NCI-H1694 (cell line): ENCODE data around the gene AKR1C2.
"Not testable (repeated sequence)": the region's sequence is repeated elsewhere in the genome, so short reads cannot be mapped to it uniquely, and the experiment has no call there.

Source experiments
- DNase-seq: peaks from one replicate; lab custom pipeline; 2025; lab: John Stamatoyannopoulos, UW

Gene AKR1C2

DNA sequence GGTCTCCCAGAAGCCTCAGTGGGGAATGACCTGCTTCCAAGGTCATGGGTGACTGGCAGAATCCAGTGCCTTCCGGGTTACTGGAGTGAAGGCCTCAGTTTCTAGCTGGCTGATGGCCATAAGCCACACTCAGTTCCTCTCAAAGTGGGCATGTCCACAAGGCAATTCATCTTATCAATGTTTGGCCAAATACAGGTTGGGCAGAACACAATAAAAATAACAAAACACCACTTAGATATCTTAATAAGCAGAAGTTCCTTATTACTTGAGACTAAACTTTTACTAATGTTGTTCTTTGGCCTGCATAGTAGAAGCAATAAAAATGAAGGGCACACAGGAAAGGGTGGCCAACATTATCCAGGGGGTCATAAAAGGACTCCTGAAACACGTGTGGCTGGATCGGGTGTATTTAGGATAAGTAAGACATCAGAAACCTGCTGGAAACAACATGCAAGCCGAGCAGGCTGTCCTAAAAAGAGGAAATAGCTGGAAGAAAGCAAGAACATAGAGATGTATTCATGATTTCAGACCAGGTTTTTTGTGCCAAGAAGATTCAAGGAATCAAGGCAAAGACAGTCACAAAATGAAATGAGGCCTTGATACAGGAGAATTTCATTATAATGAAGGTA, 19.6 kb upstream of the AKR1C2 start:
- DNase-seq: no peak

DNA sequence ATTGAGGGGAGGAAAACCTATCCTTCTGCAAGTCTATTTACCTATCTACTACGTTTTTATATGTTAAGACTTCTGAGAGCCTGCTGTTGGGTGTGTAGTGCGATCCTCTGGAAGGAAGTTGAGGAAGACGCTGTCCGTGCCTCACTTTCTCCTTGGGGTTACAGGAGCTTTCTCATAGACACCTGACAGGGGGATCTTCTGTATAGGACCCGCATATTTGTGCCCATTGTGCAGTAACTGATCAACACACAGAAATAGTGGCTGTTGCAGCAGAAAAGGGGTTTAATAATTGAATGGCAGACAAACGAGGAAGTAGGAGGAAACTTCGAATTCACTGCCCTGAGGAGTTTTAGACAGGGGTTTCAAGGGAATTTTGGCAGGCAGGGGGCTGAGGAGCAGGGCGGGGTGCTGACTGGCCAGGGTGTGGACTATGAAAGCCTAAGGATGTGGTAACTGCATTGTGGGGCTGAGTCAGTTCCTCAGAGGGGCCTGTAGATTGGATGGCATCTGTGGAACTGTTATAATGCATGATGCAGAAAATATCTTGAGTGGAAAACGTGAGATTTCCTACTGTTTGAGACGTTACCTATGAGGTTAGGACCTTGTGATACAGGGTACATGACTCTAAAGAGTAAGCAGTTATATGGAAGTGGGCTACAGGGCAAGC, 18.1 kb upstream of the AKR1C2 start:
- not testable (repeated sequence) for DNase-seq

DNA sequence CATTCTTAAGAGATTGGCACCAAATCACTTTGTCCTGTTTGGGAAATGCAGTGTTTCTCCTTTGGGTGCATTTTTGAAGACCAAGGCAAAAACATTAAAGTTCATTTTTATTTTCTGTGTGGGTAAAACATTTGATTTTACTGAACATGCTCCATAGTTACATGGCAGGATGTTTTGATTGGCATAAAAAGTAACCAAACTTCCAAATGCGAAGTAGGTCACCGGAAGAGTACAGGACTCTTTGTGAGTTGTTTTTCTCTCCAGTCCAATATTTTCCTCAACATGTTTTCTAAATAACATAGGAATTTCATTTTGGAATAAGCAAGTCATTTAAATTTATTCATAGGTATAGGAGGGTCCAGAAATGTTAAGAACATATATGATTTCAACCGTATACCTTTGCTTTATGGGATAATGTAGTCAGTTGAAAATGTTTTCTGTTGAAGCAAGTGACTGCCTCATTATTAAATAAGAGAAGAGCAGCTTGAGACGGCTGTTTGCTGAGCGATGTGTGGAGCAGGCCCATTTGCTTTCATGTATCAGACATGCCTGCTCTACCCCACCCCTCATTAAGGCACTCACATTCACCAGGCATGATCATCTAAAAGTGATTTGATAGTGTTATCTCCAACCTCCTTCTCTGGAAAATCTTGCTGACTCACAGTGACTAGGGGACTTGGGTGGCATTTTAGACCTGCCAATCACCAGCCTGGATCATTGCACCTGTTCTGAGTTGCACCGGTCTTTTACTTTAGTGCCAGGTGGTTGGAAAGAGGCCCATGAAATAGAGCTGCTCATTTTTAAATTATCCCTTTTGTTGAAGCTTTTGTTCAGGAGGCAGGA, 16.3 kb upstream of the AKR1C2 start:
- not testable (repeated sequence) for DNase-seq

- DNase-seq: not testable (repeated sequence)
Observed at GRCh38 chr10:5018671-5019277, 15.1 kb upstream of the AKR1C2 start.

GRCh38 chr10:5018134-5018533, 14.5 kb upstream of the AKR1C2 start:
- DNase-seq: no peak

GRCh38 chr10:5014936-5015335, 11.3 kb upstream of the AKR1C2 start:
- DNase-seq: no peak

DNA sequence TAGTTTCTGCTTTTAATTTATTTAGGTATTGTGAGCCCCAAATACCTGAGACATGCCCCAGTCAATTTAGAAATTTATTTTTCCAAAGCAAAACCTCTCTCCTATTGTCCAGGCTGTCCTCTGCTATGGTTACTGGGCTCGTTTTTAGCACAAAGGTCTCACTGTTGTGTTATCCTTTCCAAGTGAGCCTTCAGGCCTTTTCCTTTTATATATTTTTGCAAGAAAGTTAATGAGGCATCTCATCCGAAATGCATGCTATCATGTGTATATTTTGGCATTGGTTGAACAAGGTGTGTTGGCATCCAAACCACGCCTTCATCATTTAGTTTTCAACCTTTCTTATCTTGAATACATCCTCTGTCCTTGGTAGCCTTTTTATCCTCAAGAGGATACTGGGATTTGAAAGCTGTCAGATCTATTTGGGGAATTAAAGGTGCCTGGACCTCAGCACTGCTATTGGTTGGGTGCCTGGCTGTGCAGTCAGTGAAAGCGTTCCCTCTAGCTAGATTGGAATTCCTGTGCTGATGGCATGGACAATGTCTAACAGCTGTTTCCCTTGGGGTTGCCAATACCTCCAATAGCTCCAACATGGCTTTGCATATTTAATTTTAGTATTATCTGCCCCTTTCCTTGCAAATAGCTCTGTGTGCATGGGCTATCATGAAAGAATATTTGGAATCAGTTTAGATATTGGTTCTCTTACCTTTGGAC, 10.7 kb upstream of the AKR1C2 start:
- not testable (repeated sequence) for DNase-seq

- DNase-seq: no peak
Observed at GRCh38 chr10:5013385-5013784, 9.7 kb upstream of the AKR1C2 start.

DNA sequence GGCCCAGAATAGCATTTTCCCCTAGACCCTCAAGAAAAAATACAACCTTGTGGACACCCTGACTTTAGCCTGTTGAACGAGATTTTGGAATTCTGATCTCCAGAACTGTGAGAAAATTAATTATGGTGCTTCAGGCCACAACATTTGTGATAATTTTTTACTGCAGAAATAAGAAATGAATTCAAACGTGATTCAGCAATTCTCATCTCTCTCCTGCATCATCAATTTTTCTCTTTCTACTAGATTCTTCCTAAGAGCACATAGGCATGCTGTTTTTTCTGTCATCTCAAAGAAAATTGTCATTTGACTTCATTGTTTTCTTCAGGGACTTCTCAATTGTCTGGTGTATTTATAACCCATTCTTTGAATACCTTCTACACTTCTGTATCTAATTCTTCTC, 8.9 kb upstream of the AKR1C2 start:
- no peak for DNase-seq

DNA sequence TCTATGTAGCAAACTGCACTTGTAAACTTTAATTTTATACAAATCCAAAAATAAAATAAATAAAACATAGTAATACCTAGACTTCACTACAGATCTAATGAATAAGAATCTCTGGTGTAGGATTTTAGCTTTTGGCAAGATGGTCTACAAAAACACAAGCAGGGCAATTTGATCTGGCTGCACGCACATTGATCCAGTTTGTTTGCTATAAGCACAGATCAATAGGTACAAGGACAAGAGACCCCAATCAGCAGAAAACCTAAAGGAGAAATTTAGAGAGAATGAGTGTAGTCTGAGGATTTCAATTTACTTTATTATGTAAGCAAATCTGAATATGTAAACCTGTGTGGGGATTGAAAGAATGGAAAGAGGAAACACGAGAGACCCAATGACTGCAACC, 7.7 kb upstream of the AKR1C2 start:
- DNase-seq: not testable (repeated sequence)

DNA sequence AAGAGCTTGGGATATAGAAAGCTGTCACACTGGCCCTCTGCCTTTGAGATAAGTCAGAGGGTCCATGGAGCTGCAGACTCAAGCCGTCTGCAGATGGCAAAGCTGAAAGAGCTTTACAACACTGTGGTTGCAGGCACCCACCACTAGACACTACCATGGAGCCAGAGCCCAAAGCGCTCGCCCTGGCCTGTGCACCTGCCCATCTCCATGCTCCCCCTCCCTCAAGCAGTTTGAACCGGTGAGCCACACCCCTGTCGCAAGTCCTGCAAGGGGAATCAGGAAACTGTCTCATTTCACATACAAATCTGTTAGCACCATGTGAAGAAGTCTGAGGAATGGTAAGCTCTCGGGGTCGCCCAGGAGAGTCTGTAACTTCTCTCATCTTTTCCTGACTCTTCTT, 6.4 kb upstream of the AKR1C2 start:
- not testable (repeated sequence) for DNase-seq

DNA sequence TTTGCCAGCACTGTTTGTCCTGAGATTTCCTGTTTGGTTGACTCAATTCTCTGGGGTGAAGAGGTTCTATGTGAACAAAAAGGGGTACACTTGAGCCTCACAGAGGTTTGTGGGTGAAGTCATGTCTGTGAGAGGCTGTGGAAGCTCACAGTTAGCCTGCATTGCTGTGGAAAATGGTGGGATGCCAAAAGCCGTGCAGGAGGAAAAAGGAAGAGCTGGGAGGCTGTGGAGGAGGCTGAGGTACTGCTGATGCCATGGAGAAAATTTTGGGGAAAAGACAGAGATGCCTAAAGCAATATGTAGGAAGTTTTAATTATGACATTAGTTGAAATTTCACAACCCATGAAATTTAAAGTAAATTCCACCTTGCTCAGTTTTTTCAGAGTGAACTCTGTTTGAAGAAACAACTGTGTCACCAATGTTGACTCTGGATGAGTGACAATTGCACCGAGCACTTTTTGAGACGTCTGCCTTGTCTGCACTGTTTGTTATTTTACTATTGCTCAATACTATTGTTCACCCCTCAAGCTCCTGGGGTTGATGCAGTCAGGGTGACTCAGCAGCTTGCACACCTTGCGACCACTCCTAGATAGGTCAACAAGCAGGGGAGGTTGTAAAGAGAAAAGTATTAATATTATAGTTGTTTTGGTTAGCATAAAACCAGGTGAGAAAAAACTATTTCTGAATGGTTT, 5.3 kb upstream of the AKR1C2 start:
- DNase-seq: not testable (repeated sequence)

DNA sequence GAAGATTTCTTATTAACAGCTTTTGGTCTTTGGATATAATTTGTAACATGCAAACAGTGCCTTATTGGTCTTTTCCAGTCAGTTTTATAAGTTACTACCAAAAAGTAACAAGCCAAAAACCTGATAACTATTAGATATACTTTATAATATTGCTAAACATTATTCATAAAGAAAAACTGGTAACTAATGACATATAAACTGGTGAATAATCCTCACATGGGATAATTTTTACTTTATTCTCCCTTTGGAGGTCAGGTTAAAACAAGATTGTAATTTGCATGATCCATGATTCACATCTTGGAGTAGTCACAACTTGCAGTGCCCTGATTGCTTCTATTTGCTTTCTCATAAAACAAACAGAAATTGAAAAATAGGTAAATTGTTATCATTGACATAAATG, 844 bp upstream of the AKR1C2 start:
- not testable (repeated sequence) for DNase-seq

DNA sequence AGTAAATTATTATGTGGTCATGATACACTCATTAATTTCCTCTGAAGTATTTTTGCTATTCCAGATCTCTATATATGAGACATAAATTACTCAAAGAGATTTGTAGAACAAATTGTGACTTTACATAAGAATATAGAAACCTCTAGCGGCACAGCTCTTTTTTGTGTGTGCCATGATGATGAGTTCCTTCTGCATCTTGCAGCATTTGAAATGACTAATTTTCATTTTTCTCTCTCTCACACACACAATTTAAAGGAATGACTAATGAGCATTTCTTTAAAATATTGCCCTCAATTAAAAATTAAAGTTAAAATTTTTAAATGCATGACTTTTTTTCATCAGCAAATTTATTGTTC, 351 bp upstream of the AKR1C2 start:
- not testable (repeated sequence) for DNase-seq

DNA sequence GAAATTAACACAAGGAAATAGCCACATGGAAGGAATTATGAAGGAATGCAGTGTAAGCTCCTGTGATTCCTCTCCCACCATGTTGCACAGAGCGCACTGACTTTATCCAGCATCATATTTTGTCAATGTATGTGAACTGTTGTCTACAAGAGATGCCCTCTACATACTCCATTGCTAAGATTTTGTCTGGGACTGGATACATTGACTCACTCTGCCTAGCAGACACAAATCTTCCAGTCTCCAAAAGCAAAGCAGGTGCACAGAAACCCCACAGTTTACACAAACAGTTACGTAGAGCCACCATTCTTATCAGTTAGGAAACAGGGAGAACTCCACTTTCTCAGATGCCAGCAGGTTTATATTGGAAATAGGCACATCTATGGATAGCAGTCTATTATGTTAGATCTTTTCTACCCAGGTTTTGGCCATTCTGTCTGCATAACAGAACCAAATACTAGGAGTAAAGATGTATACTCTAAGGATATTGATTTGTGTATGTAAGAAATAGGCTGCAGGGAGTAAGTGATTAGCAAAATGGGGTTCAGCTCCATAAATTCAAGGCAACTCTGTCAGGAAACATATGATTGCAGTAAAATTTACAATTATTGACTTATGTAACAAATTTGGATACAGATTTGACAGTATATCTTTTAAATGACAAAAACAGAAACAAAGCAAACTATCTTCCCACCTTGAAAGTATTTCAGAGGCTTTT, 1.5 kb downstream of the AKR1C2 start:
- no peak for DNase-seq

DNA sequence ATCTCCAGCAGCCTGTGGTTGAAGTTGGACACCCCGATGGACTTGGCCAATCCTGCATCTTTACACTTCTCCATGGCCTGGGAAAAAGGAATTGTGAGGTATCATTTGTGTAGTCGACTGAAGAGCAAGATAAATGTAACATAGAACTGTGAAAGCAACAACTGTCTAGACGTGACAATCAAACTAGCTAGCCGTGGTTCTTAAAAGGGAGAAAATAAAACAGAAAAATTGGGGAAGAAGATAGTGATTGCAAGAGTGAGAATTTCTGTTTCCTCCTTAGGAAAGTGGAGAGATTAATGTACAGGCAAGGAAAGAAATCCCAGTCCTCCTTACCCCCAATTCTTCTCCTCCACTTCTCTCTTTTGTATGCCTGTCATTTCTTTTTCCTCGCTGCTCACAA, 5.0 kb downstream of the AKR1C2 start:
- no peak for DNase-seq

- DNase-seq: not testable (repeated sequence)
Observed at GRCh38 chr10:4994260-4994659, 9.4 kb downstream of the AKR1C2 start.

DNA sequence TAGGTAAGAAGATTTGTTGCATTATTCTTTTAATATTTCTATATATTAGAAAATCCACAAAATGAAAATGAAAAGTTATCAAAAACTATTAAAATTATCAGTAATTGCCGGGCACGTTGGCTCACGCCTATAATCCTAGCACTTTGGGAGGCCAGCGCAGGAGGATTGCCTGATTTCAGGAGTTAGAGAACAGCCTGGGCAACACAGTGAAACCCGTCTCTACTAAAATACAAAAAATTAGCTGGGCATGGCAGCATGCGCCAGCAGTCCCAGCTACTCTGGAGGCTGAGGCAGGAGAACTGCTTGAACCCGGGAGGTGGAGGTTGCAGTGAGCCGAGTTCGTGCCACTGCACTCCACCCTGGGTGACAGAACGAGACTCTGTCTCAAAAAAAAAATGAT, 11.1 kb downstream of the AKR1C2 start:
- not testable (repeated sequence) for DNase-seq

DNA sequence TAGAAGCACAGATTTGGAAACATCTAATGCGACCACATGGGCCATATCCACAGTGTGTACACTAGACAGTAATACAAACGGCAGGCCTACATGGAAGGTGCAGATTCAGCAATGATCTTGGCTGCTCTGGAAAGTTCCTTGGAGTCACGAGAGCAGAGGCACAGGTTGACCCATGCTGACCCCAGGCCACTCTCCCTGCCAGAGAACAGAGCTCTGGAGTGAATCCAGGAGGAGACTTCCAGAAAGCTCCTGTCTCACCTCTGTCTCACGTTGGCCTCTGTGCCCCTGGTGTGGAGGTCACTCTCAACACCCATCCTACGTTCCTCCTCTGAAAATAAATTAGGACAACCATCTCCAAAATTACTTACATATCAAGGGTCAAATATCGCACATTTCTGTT, 12.2 kb downstream of the AKR1C2 start:
- DNase-seq: not testable (repeated sequence)

- no peak for DNase-seq
Observed at GRCh38 chr10:4990217-4990616, 13.4 kb downstream of the AKR1C2 start.
